ENCODE data around the gene KCNA2.

DNA sequence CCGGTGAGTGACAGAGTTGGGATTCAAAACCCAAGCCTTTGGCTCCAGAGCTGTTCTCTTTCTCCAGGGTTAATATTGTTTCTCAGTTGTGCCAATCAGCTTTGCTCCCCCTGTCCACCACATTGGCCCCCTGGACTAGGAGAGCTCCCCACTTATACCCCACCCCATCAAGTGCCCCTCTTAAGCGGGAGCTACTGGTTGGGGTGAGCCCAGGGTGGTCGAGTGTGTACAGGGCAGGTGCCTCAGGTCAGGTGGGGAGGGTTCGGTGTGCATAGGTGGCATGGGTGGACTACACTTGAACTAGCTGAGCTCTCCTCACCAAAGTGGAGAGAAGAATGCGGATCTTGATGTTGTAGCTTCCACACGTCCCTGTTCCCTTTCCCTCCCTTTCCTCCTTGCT lies 14.2 kb downstream of the KCNA2 start:
- no peak for TF ChIP-seq POLR2AphosphoS5 (IDR thresholded peaks at IDR 0.05)
- TF ChIP-seq, protein P1, sequence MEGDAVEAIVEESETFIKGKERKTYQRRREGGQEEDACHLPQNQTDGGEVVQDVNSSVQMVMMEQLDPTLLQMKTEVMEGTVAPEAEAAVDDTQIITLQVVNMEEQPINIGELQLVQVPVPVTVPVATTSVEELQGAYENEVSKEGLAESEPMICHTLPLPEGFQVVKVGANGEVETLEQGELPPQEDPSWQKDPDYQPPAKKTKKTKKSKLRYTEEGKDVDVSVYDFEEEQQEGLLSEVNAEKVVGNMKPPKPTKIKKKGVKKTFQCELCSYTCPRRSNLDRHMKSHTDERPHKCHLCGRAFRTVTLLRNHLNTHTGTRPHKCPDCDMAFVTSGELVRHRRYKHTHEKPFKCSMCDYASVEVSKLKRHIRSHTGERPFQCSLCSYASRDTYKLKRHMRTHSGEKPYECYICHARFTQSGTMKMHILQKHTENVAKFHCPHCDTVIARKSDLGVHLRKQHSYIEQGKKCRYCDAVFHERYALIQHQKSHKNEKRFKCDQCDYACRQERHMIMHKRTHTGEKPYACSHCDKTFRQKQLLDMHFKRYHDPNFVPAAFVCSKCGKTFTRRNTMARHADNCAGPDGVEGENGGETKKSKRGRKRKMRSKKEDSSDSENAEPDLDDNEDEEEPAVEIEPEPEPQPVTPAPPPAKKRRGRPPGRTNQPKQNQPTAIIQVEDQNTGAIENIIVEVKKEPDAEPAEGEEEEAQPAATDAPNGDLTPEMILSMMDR (IDR thresholded peaks at IDR 0.05): no peak

Data from prostate gland (tissue), 2 donors.